GM18502 (cell line): ENCODE results near the gene KNDC1.
"Not testable (repeated sequence)": the region's sequence is repeated elsewhere in the genome, so short reads cannot be mapped to it uniquely, and the experiment has no call there.

ENCODE experiments used
- ATAC-seq: cut with Tn5 transposase; IDR thresholded peaks from one replicate; pipeline ENCODE4 v1.9.1; 2021; ENCODE audit warnings: mild to moderate bottlenecking; ENCODE audit not compliant: unreplicated experiment, poor library complexity

KNDC1 gene

DNA sequence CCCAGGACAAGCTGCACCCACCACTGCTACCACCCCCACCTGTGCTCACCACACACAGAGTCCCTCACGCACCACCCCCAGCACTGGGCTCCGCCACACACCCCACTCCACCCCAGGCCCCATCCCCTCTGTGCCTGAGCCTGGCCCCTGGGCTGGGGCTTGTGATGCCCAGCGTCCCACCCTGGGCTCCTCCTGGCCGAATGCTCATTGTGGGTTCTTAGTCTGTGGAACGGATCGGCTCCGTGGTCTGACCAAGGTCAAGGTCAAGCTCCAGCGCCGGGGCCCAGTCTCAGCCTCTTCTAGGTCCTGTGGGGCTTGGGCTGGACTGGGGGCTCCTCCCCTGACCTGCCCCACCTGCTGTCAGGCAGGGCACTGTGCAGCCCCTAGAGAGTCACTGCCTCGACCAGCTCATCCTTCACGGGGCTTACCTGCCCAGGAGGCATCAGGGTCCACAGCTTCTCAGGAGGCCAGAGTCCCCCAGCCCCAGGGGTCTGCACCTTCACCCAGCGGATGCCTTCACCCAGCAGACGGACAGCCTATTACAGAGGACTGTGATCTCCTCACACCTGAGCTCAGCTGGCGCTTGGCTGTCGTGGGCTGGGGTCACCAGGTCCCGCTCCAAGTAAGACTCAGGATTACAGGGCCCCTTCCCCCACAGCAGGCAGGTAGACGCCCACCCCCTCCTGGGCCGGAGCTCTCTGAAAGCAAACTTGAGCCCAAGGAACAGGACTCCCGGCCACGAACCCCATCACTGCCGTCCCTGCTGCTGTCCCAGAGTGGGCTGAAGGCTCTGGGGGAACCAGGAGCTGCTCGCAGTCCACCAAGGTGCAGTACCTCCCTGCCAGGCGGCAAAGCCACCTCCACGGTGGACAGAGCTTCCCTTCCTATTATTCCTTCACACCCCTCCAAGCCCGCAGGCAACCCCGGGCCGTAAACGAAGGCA is 54.7 kb downstream of the KNDC1 start:
- ATAC-seq: no peak

DNA sequence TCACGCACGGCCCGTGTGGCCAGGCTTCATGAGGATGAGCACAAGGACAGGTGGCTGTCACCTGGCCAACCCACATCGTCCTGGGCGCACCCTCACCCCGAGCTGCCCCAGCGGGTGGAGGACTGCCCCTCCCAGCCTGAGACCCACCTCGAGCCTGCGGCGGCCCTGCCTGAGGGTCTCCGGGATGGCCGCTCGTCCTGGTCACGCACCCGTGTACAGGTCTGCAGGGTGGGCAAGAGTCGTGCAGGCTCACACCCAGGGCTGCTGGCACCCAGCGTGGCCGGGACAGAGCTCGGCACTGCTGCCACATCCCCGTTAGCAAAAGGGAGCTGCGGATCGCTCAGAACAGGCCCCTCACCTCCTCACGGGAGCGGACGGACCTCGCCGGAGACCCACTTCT is 55.6 kb downstream of the KNDC1 start:
- ATAC-seq: no peak

- ATAC-seq: no peak
These were observed 56.8 kb downstream of the KNDC1 start for GRCh38 chr10:133216776-133217175.

- ATAC-seq: no peak
These were observed 58.0 kb downstream of the KNDC1 start for GRCh38 chr10:133217800-133218589.

- ATAC-seq: no peak
These were observed 58.9 kb downstream of the KNDC1 start for GRCh38 chr10:133218891-133219290.

GRCh38 chr10:133219782-133220181 is 59.8 kb downstream of the KNDC1 start:
- ATAC-seq: no peak

- ATAC-seq: no peak
These were observed 61.3 kb downstream of the KNDC1 start for GRCh38 chr10:133221331-133221730.

- not testable (repeated sequence) for ATAC-seq
These were observed 61.7 kb downstream of the KNDC1 start for GRCh38 chr10:133221756-133222155.

DNA sequence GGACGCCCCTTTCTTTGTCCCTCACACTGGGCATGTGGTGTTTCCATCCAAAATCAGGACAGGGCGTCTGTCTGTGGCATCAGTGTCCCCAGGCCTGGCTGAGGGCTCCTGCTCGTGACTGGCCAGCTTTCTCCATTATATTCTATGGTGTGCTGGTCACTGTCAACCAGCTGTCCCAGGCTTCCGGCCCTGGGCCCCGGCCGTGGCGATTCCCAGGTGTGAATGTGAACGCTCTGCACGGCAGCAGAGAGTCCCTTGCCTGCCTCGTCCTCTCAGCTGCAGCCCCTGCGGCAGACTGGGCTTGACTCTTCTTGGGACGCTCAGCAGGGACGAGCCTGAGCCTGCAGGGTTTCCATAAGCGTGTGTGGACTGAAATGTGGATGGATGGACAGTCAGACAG is 64.1 kb downstream of the KNDC1 start:
- ATAC-seq: no peak

- no peak for ATAC-seq
These were observed 64.8 kb downstream of the KNDC1 start for GRCh38 chr10:133224756-133225372.

GRCh38 chr10:133225707-133226191 is 65.7 kb downstream of the KNDC1 start:
- ATAC-seq: no peak

GRCh38 chr10:133226251-133226808 is 66.3 kb downstream of the KNDC1 start:
- ATAC-seq: no peak

DNA sequence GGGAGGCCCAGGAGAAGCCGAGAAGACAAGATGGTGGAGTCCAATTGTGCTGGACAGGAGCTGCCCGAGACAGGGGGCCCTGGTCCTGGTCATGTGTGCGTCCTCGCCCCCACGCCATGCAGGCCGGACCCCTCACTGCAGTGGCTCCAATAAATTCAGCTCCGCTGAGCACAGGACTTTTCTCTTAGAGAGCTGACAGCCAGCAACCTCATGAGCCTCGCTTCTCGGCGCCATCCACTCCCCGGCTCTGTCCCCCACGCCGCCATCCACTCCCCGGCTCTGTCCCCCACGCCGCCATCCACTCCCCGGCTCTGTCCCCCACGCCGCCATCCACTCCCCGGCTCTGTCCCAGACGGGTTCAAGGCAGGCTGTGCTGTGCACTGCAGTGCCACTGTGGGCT is 67.2 kb downstream of the KNDC1 start:
- no peak for ATAC-seq

DNA sequence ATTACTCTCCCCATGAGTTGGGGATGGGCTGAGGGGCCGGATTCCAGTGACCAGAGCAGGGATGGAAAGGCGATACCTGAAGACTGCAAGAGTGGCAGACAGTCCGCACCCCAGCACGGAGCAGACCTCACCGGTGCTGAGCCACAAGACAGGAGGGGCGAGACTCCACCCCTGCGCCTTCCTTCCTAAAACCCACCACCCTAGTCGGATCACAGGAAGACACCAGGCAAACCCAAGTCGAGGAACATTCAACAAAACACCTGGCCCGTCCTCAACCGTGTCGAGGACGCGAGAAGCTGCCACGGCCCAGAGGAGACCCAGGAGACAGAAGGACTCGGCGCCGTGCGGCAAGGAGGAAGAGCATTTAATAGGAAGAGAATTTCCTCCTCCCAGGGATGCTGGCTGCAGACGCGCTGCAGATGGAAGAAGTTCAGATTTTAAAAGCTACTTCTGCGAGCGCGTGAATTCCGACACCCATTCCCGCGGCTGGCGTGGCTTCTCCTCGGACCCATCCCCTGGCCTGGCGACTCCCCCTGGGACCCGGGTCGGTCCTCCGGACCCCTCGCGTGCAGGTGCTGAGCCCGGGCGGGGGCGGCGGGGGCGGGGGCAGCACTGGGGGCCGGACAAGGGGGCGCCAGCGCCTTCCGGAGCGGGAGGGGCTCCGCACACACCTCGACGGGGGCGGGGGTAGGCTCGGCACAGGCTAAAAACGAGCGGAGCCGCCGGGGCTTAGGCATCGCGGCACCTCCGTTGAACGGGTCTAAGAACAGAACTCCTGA is 69.4 kb downstream of the KNDC1 start:
- no peak for ATAC-seq

- no peak for ATAC-seq
These were observed 70.0 kb downstream of the KNDC1 start, which contains the start of gene UTF1 for GRCh38 chr10:133230044-133230361. Gene UTF1 (plus strand): TSS chr10:133230217. CDS start chr10:133230289, 72 bp downstream.

- no peak for ATAC-seq
These were observed 70.6 kb downstream of the KNDC1 start for GRCh38 chr10:133230387-133231195.

DNA sequence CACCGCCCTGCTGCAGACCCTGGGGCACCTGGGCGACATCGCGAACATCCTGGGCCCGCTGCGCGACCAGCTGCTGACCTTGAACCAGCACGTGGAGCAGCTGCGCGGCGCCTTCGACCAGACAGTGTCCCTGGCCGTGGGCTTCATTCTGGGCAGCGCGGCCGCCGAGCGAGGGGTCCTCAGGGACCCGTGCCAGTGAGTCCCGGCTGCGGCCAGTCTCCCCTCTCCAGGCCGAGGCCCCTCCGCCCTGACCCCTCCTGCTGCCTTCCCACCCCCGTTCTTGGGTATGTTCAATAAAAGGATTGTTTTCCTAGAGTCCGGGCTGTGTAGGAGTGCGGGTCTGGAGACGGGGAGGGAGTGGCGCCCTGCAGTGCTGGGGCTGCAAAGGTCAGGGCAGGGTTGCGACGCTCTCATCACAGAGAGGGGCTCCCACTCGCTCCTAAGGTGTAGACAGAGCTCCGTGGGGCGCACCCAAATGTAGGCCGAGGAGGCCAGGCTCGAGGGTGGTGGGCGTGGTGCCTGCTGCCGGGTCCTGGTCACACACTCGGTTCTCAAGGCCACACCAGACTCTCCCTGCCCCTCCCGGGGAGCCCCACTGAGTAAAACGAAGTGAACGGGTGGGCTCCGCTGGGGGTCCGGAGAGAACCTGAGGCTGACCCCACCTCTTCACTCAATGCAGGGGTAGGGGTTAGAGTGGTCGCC is 71.4 kb downstream of the KNDC1 start:
- ATAC-seq: no peak

- no peak for ATAC-seq
These were observed 72.0 kb downstream of the KNDC1 start for GRCh38 chr10:133231946-133232574.
